GM21786 (cell line): ENCODE results near the gene MYO1D.
A peak's percentile ranks its signal among the peaks of the same experiment; 100 is the strongest.

Experiments used
- ATAC-seq: cut with Tn5 transposase; IDR thresholded peaks from one replicate; pipeline ENCODE4 v1.9.1; 2021; ENCODE audit not compliant: unreplicated experiment

The MYO1D gene

GRCh38 chr17:32516940-32517701 lies 359.8 kb downstream of the MYO1D start:
- no peak for ATAC-seq

- no peak for ATAC-seq
Observed at GRCh38 chr17:32516450-32516849, 360.5 kb downstream of the MYO1D start.

GRCh38 chr17:32515677-32516383 lies 361.1 kb downstream of the MYO1D start:
- ATAC-seq = peak; percentile 31

GRCh38 chr17:32514606-32515005 lies 362.3 kb downstream of the MYO1D start:
- no peak for ATAC-seq

GRCh38 chr17:32513579-32513978 lies 363.3 kb downstream of the MYO1D start:
- ATAC-seq = no peak

- ATAC-seq = no peak
Observed at GRCh38 chr17:32512328-32512727, 364.6 kb downstream of the MYO1D start.

- ATAC-seq = no peak
Observed at GRCh38 chr17:32510466-32510865, 366.5 kb downstream of the MYO1D start.

- no peak for ATAC-seq
Observed at GRCh38 chr17:32508926-32509325, 368.0 kb downstream of the MYO1D start.

GRCh38 chr17:32504166-32504990 lies 372.5 kb downstream of the MYO1D start:
- peak; percentile 26 for ATAC-seq

GRCh38 chr17:32503251-32504165 lies 373.4 kb downstream of the MYO1D start:
- peak; percentile 93 for ATAC-seq

GRCh38 chr17:32502710-32503109 lies 374.2 kb downstream of the MYO1D start:
- ATAC-seq = no peak

GRCh38 chr17:32502013-32502412 lies 374.9 kb downstream of the MYO1D start:
- ATAC-seq = no peak

- no peak for ATAC-seq
Observed at GRCh38 chr17:32498391-32498790, 378.5 kb downstream of the MYO1D start.

GRCh38 chr17:32497431-32498205 lies 379.3 kb downstream of the MYO1D start:
- no peak for ATAC-seq

GRCh38 chr17:32496395-32497073 lies 380.4 kb downstream of the MYO1D start:
- ATAC-seq = no peak

GRCh38 chr17:32495359-32496231 lies 381.3 kb downstream of the MYO1D start:
- ATAC-seq = no peak

- no peak for ATAC-seq
Observed at GRCh38 chr17:32494621-32495358, 382.1 kb downstream of the MYO1D start.
